Measurements from ENCODE around the gene IL16.

IL16 gene

GRCh38 chr15:81278306-81279029 lies 81.8 kb downstream of the IL16 start:
- Mint-ChIP-seq H3K4me3 (no peak overlapping the region), H3K9me3 (no peaks in the 10 kb centered on the region), H3K27me3 (no peaks in the 10 kb centered on the region), H3K27ac (ENCODE audit: low read depth) (no peak overlapping the region), H3K36me3 (ENCODE audit: insufficient read depth) (no peaks in the 10 kb centered on the region), H3K4me1 (peaks cover 26% of the 10 kb centered on the region)
- DNase-seq (ENCODE audit: low spot score in 2 of 2) (no peak), ATAC-seq (replicated peaks; ENCODE audit: extremely low read depth, poor library complexity, severe bottlenecking) (no peak)

- Mint-ChIP-seq H3K4me1 (peaks cover 24% of the 10 kb centered on the region), H3K27me3 (no peaks in the 10 kb centered on the region), H3K4me3 (no peak overlapping the region), H3K27ac (ENCODE audit: low read depth) (no peak overlapping the region), H3K9me3 (no peaks in the 10 kb centered on the region), H3K36me3 (ENCODE audit: insufficient read depth) (no peaks in the 10 kb centered on the region)
- DNase-seq (ENCODE audit: low spot score in 2 of 2) (no peak), ATAC-seq (replicated peaks; ENCODE audit: extremely low read depth, poor library complexity, severe bottlenecking) (no peak)
These were observed 83.2 kb downstream of the IL16 start for GRCh38 chr15:81279621-81280485.

- Mint-ChIP-seq H3K4me3 (no peak overlapping the region), H3K36me3 (ENCODE audit: insufficient read depth) (peaks cover 1% of the 10 kb centered on the region), H3K4me1 (peaks cover 28% of the 10 kb centered on the region), H3K27me3 (no peaks in the 10 kb centered on the region), H3K27ac (ENCODE audit: low read depth) (no peak overlapping the region), H3K9me3 (no peaks in the 10 kb centered on the region)
- DNase-seq (ENCODE audit: low spot score in 2 of 2) (no peak), ATAC-seq (replicated peaks; ENCODE audit: extremely low read depth, poor library complexity, severe bottlenecking) (no peak)
These were observed 84.2 kb downstream of the IL16 start for GRCh38 chr15:81280696-81281455.

- ATAC-seq (replicated peaks; ENCODE audit: extremely low read depth, poor library complexity, severe bottlenecking) (no peak), DNase-seq (ENCODE audit: low spot score in 2 of 2) (no peak)
- peaks cover 34% of the 10 kb centered on the region for H3K4me1 Mint-ChIP-seq
- no peak overlapping the region for H3K27ac Mint-ChIP-seq (ENCODE audit: low read depth)
- no peaks in the 10 kb centered on the region for H3K9me3 Mint-ChIP-seq
- no peaks in the 10 kb centered on the region for H3K27me3 Mint-ChIP-seq
- peaks cover 2% of the 10 kb centered on the region for H3K36me3 Mint-ChIP-seq (ENCODE audit: insufficient read depth)
- no peak overlapping the region for H3K4me3 Mint-ChIP-seq
These were observed 84.7 kb downstream of the IL16 start for GRCh38 chr15:81281456-81281735.

- no peak overlapping the region for H3K4me3 Mint-ChIP-seq
- DNase-seq (ENCODE audit: low spot score in 2 of 2) (no peak), ATAC-seq (replicated peaks; ENCODE audit: extremely low read depth, poor library complexity, severe bottlenecking) (no peak)
- no peak overlapping the region for H3K27ac Mint-ChIP-seq (ENCODE audit: low read depth)
- H3K27me3 Mint-ChIP-seq, result no peaks in the 10 kb centered on the region
- peaks cover 4% of the 10 kb centered on the region for H3K36me3 Mint-ChIP-seq (ENCODE audit: insufficient read depth)
- H3K9me3 Mint-ChIP-seq, result peaks cover 3% of the 10 kb centered on the region
- peaks cover 40% of the 10 kb centered on the region for H3K4me1 Mint-ChIP-seq
These were observed 85.3 kb downstream of the IL16 start for GRCh38 chr15:81281766-81282605.

GRCh38 chr15:81282606-81282895 lies 85.9 kb downstream of the IL16 start:
- Mint-ChIP-seq H3K27ac (ENCODE audit: low read depth) (no peak overlapping the region), H3K9me3 (peaks cover 6% of the 10 kb centered on the region), H3K27me3 (no peaks in the 10 kb centered on the region), H3K36me3 (ENCODE audit: insufficient read depth) (peaks cover 5% of the 10 kb centered on the region), H3K4me3 (no peak overlapping the region), H3K4me1 (peaks cover 45% of the 10 kb centered on the region)
- DNase-seq (ENCODE audit: low spot score in 2 of 2) (no peak), ATAC-seq (replicated peaks; ENCODE audit: extremely low read depth, poor library complexity, severe bottlenecking) (no peak)

- H3K27ac Mint-ChIP-seq (ENCODE audit: low read depth), result no peak overlapping the region
- H3K4me1 Mint-ChIP-seq, result peaks cover 48% of the 10 kb centered on the region
These were observed 86.2 kb downstream of the IL16 start for GRCh38 chr15:81282911-81283310.

GRCh38 chr15:81284256-81285031 lies 87.8 kb downstream of the IL16 start:
- H3K27ac Mint-ChIP-seq (ENCODE audit: low read depth), result no peak overlapping the region

More at GRCh38 chr15:81282911-81283310, 86.2 kb downstream of the IL16 start:
- H3K36me3 Mint-ChIP-seq (ENCODE audit: insufficient read depth), result peaks cover 5% of the 10 kb centered on the region
- ATAC-seq (replicated peaks; ENCODE audit: extremely low read depth, poor library complexity, severe bottlenecking) (no peak), DNase-seq (ENCODE audit: low spot score in 2 of 2) (no peak)
- no peak overlapping the region for H3K4me3 Mint-ChIP-seq
- peaks cover 6% of the 10 kb centered on the region for H3K9me3 Mint-ChIP-seq
- H3K27me3 Mint-ChIP-seq, result no peaks in the 10 kb centered on the region

GRCh38 chr15:81285461-81285860 lies 88.8 kb downstream of the IL16 start:
- Mint-ChIP-seq H3K4me1 (peaks cover 55% of the 10 kb centered on the region), H3K36me3 (ENCODE audit: insufficient read depth) (peaks cover 7% of the 10 kb centered on the region), H3K9me3 (peaks cover 6% of the 10 kb centered on the region), H3K4me3 (peak overlapping the region; percentile 48), H3K27ac (ENCODE audit: low read depth) (peak overlapping the region; percentile 98), H3K27me3 (no peaks in the 10 kb centered on the region)
- DNase-seq (ENCODE audit: low spot score in 2 of 2) (no peak), ATAC-seq (replicated peaks; ENCODE audit: extremely low read depth, poor library complexity, severe bottlenecking) (no peak)

More at GRCh38 chr15:81284256-81285031, 87.8 kb downstream of the IL16 start:
- H3K4me3 Mint-ChIP-seq, result no peak overlapping the region
- H3K27me3 Mint-ChIP-seq, result no peaks in the 10 kb centered on the region
- ATAC-seq (replicated peaks; ENCODE audit: extremely low read depth, poor library complexity, severe bottlenecking) (no peak), DNase-seq (ENCODE audit: low spot score in 2 of 2) (no peak)
- H3K9me3 Mint-ChIP-seq, result peaks cover 6% of the 10 kb centered on the region
- peaks cover 7% of the 10 kb centered on the region for H3K36me3 Mint-ChIP-seq (ENCODE audit: insufficient read depth)
- H3K4me1 Mint-ChIP-seq, result peaks cover 56% of the 10 kb centered on the region

GRCh38 chr15:81286621-81287121 lies 90.0 kb downstream of the IL16 start:
- Mint-ChIP-seq H3K9me3 (peaks cover 6% of the 10 kb centered on the region), H3K4me1 (peaks cover 62% of the 10 kb centered on the region), H3K27ac (ENCODE audit: low read depth) (peak overlapping the region; percentile 98), H3K36me3 (ENCODE audit: insufficient read depth) (peaks cover 7% of the 10 kb centered on the region), H3K4me3 (peak overlapping the region; percentile 48), H3K27me3 (no peaks in the 10 kb centered on the region)
- peak; percentile 97 for ATAC-seq (replicated peaks; ENCODE audit: extremely low read depth, poor library complexity, severe bottlenecking)
- DNase-seq (ENCODE audit: low spot score in 2 of 2), result no peak

GRCh38 chr15:81288040-81288439 lies 91.4 kb downstream of the IL16 start:
- Mint-ChIP-seq H3K4me1 (peaks cover 76% of the 10 kb centered on the region), H3K27ac (ENCODE audit: low read depth) (peak overlapping the region; percentile 42), H3K27me3 (no peaks in the 10 kb centered on the region), H3K9me3 (peaks cover 6% of the 10 kb centered on the region), H3K36me3 (ENCODE audit: insufficient read depth) (peaks cover 11% of the 10 kb centered on the region), H3K4me3 (no peak overlapping the region)
- ATAC-seq (replicated peaks; ENCODE audit: extremely low read depth, poor library complexity, severe bottlenecking) (no peak), DNase-seq (ENCODE audit: low spot score in 2 of 2) (no peak)
